Measurements from ENCODE around the gene CSPG4. TPM values are rescaled to one million over a fixed set of nuclear protein-coding genes. Genes with fewer than 3 reads are reported as not detected.

CSPG4 gene
- total and polyA plus RNA-seq, 2 donors (not counting 1 experiment from before 2014, with no cell fraction given): 0.03 to 0.15 TPM

- Histone ChIP-seq H3K27ac (ENCODE audit: low read length in 2 of 2) (no peak overlapping the region), H3K4me1 (ENCODE audit: control insufficient read depth in 2 of 2, insufficient read depth in 2 of 2, low read length in 2 of 2) (peaks cover 4 to 18% of the 10 kb centered on the region in 2 donors), H3K9ac (ENCODE audit: low read length) (no peak overlapping the region), H3K4me2 (replicated peaks; ENCODE audit: low read depth, low read length, poor library complexity, severe bottlenecking) (no peak overlapping the region), H2AFZ (ENCODE audit: insufficient read depth, low read depth, low read length, poor library complexity, severe bottlenecking) (no peak overlapping the region), H3K27me3 (replicated peaks in 1 of 4; ENCODE audit: control extremely low read depth in 1 of 4, control insufficient read depth in 3 of 4, insufficient read depth in 4 of 4, low read length in 3 of 4) (peaks cover 0 to 8% (median 3%) of the 10 kb centered on the region in 4 experiments), H3K4me3 (ENCODE audit: control extremely low read depth in 1 of 5, extremely low read depth in 1 of 5, insufficient read depth in 1 of 5, low read depth in 2 of 5, low read length in 4 of 5) (no peak overlapping the region), H3K9me3 (ENCODE audit: control extremely low read depth in 1 of 3, control insufficient read depth in 2 of 3, insufficient read depth in 1 of 3, low read length in 2 of 3) (no peaks in the 10 kb centered on the region), H3K79me2 (ENCODE audit: control insufficient read depth, insufficient read depth, low read length) (no peaks in the 10 kb centered on the region), H3K36me3 (replicated peaks in 1 of 2; ENCODE audit: control extremely low read depth in 1 of 2, control insufficient read depth in 1 of 2, extremely low read depth in 1 of 2, insufficient read depth in 2 of 2, low read length in 1 of 2) (no peaks in the 10 kb centered on the region), H4K20me1 (ENCODE audit: control insufficient read depth, insufficient read depth, low read length, poor library complexity, severe bottlenecking) (no peaks in the 10 kb centered on the region)
- Mint-ChIP-seq H3K27ac (no peak overlapping the region), H3K9me3 (ENCODE audit: insufficient read depth) (no peaks in the 10 kb centered on the region), H3K27me3 (peaks cover 8% of the 10 kb centered on the region), H3K4me3 (no peak overlapping the region), H3K4me1 (peaks cover 26% of the 10 kb centered on the region)
- DNase-seq (peak; percentile 26), ATAC-seq (ENCODE audit: low read depth) (no peak)
- ChIA-PET CTCF (interaction anchor here (0.8 kb wide), 1 partner anchor 42 kb away, joined by 3 read pairs; no protein-coding TSS in a partner anchor), POLR2A (interaction anchor here (0.6 kb wide), 1 partner anchor 561 kb away, joined by 6 read pairs; no protein-coding TSS in a partner anchor)
- intact Hi-C loops (cut with micrococcal nuclease): loop anchor here (2.0 to 10.0 kb wide), 3 partner anchors 47 to 1359 kb away; partner anchors contain the start of gene FBXO22
- TF ChIP-seq CTCF (IDR thresholded peaks at IDR 0.05) (no peak), EZH2 (IDR thresholded peaks at IDR 0.05; ENCODE audit: borderline replicate concordance, insufficient read depth, low read depth, low read length, poor library complexity, severe bottlenecking) (no peak)
- WGBS (ENCODE audit: insufficient coverage): 90% methylated on average over 13 of the region's 14 CpGs
These were observed 21.4 kb upstream of the CSPG4 start for GRCh38 chr15:75733761-75734651.
